Ovary (tissue), 3 donors: ENCODE results near the gene GP1BA.

Experiments
- CTCF ChIP-seq, 3 donors: fragments of 450-650 bp in 2 of 3; fragments of 200-600 bp in 1 of 3; IDR thresholded peaks; one replicate each; pipeline versions ENCODE4 v1.5.1 to v1.8.0; 2016 to 2022; ENCODE audit warnings: antibody characterized with exemption in 3 of 3, mild to moderate bottlenecking in 1 of 3
- EP300 ChIP-seq: sonication (generic); formaldehyde crosslinking; IDR thresholded peaks from one replicate; pipeline ENCODE4 v1.6.1; 2017; ENCODE audit warnings: antibody characterized with exemption
- POLR2A ChIP-seq: fragments of 450-650 bp; IDR thresholded peaks from one replicate; pipeline ENCODE4 v1.6.1; 2017; ENCODE audit warnings: antibody characterized with exemption, mild to moderate bottlenecking, moderate library complexity
- donor health status: DM: no; HTN: no; CAD: no.

GRCh38 chr17:4921320-4921719 lies 10.8 kb upstream of the GP1BA start:
- TF ChIP-seq CTCF (IDR thresholded peaks at IDR 0.05) (no peak), POLR2A (no peak), EP300 (no peak)
